ENCODE data around the gene DLL4.

The DLL4 gene

DNA sequence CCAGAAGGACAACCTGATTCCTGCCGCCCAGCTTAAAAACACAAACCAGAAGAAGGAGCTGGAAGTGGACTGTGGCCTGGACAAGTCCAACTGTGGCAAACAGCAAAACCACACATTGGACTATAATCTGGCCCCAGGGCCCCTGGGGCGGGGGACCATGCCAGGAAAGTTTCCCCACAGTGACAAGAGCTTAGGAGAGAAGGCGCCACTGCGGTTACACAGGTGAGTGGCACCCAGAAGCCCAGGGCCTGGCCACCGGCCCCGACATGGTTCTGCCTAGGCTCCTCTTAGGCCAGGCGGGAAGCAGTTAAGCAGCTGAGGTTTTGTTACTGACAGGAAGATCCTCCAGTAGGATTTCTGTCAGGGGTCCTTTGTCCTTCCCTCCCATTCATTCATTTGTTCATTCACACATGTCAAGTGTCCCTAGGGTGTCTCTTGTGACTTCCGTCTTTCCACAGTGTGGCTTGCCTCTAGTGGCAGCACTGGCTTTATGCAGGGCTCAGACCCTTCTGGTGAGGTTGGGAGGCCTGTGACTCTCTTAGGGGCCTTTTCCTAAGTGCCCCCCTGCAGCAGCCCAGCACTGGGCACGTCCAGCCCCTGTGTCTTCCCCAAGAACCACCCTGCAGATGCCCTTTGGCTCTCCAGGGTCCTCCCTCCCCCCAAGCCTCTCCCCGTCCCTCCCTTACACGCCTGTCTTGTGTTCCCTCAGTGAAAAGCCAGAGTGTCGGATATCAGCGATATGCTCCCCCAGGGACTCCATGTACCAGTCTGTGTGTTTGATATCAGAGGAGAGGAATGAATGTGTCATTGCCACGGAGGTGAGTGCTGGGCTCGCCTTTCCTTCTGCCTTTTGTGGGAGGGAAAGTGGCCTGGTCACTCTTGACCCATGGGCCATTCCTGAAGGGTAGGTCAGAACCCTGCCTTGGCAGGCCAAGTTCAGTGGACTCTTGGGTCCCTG is 7.8 kb downstream of the DLL4 start:
- Histone ChIP-seq H3K27me3 (ENCODE audit: control insufficient read depth in 1 of 2, insufficient read depth in 2 of 2, low read length in 2 of 2) (peaks cover 19 to 29% of the 10 kb centered on the region in 2 donors), H3K9me3 (ENCODE audit: control insufficient read depth in 2 of 2, low read length in 2 of 2) (no peaks in the 10 kb centered on the region), H3K4me1 (ENCODE audit: control insufficient read depth, insufficient read depth, low read length) (peaks cover 23% of the 10 kb centered on the region), H3K4me3 (ENCODE audit: low read length in 2 of 2) (no peak overlapping the region), H3K36me3 (ENCODE audit: control insufficient read depth in 2 of 2, insufficient read depth in 2 of 2, low read length in 2 of 2) (no peaks in the 10 kb centered on the region), H3K9ac (ENCODE audit: low read length in 2 of 2) (no peak overlapping the region), H3K27ac (ENCODE audit: low read length) (no peak overlapping the region)

GRCh38 chr15:40937762-40938535 is 8.8 kb downstream of the DLL4 start:
- no peaks in the 10 kb centered on the region for H3K9me3 ChIP-seq (ENCODE audit: control insufficient read depth in 2 of 2, low read length in 2 of 2)
- H3K4me3 ChIP-seq (ENCODE audit: low read length in 2 of 2), result no peak overlapping the region
- peaks cover 30% of the 10 kb centered on the region for H3K4me1 ChIP-seq (ENCODE audit: control insufficient read depth, insufficient read depth, low read length)
- H3K36me3 ChIP-seq (ENCODE audit: control insufficient read depth in 2 of 2, insufficient read depth in 2 of 2, low read length in 2 of 2), result no peaks in the 10 kb centered on the region
- no peak overlapping the region for H3K27ac ChIP-seq (ENCODE audit: low read length)
- no peak overlapping the region for H3K9ac ChIP-seq (ENCODE audit: low read length in 2 of 2)
- H3K27me3 ChIP-seq (ENCODE audit: control insufficient read depth in 1 of 2, insufficient read depth in 2 of 2, low read length in 2 of 2), result peaks cover 9 to 20% of the 10 kb centered on the region in 2 donors

DNA sequence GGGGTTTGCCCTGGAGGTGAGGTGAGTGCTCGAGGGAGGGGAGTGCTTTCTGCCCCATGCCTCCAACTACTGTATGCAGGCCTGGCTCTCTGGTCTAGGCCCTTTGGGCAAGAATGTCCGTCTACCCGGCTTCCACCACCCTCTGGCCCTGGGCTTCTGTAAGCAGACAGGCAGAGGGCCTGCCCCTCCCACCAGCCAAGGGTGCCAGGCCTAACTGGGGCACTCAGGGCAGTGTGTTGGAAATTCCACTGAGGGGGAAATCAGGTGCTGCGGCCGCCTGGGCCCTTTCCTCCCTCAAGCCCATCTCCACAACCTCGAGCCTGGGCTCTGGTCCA is 9.4 kb downstream of the DLL4 start:
- H3K27ac ChIP-seq (ENCODE audit: low read length), result no peak overlapping the region

GRCh38 chr15:40940296-40940801 is 11.2 kb downstream of the DLL4 start:
- Histone ChIP-seq H3K27me3 (ENCODE audit: control insufficient read depth in 1 of 2, insufficient read depth in 2 of 2, low read length in 2 of 2) (peaks cover 2 to 3% of the 10 kb centered on the region in 2 donors), H3K27ac (ENCODE audit: low read length) (peak overlapping the region; percentile 37), H3K36me3 (ENCODE audit: control insufficient read depth in 2 of 2, insufficient read depth in 2 of 2, low read length in 2 of 2) (no peaks in the 10 kb centered on the region), H3K9ac (ENCODE audit: low read length in 2 of 2) (peak overlapping the region in 1 of 2 donors; percentile 21), H3K9me3 (ENCODE audit: control insufficient read depth in 2 of 2, low read length in 2 of 2) (no peaks in the 10 kb centered on the region), H3K4me3 (ENCODE audit: low read length in 2 of 2) (peak overlapping the region in 1 of 2 donors; percentile 47), H3K4me1 (ENCODE audit: control insufficient read depth, insufficient read depth, low read length) (peaks cover 30% of the 10 kb centered on the region)

More for the DNA sequence above, 9.4 kb downstream of the DLL4 start:
- H3K4me3 ChIP-seq (ENCODE audit: low read length in 2 of 2), result no peak overlapping the region
- H3K9me3 ChIP-seq (ENCODE audit: control insufficient read depth in 2 of 2, low read length in 2 of 2), result no peaks in the 10 kb centered on the region
- H3K4me1 ChIP-seq (ENCODE audit: control insufficient read depth, insufficient read depth, low read length), result peaks cover 30% of the 10 kb centered on the region
- no peaks in the 10 kb centered on the region for H3K36me3 ChIP-seq (ENCODE audit: control insufficient read depth in 2 of 2, insufficient read depth in 2 of 2, low read length in 2 of 2)
- H3K9ac ChIP-seq (ENCODE audit: low read length in 2 of 2), result no peak overlapping the region
- H3K27me3 ChIP-seq (ENCODE audit: control insufficient read depth in 1 of 2, insufficient read depth in 2 of 2, low read length in 2 of 2), result peaks cover 5 to 14% of the 10 kb centered on the region in 2 donors

DNA sequence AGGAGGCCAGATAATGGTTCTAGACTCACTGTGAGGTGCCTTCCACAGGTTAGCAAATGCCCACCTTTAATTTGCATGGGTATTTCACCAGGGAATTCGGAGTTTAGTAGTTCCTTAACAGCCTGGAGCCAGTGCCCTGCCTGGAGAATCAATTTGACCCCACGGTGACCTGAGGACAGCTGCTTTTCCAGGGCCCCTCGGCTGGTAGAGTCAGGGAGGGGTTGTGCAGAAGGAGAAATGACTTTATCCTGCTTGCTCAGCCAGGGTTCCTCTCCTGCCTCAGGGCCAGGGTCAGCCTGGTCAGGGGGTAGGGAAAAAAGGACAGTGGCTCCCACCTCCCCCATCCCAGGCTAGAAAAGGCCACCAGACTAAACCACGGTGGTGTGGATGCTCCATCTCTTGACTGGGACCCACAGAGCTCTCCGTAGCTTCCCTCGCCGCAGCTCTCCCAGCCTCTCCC is 12.0 kb downstream of the DLL4 start:
- Histone ChIP-seq H3K4me3 (ENCODE audit: low read length in 2 of 2) (peak overlapping the region in 1 of 2 donors; percentile 74), H3K27me3 (ENCODE audit: control insufficient read depth in 1 of 2, insufficient read depth in 2 of 2, low read length in 2 of 2) (peaks cover 0 to 1% of the 10 kb centered on the region in 2 donors), H3K4me1 (ENCODE audit: control insufficient read depth, insufficient read depth, low read length) (peaks cover 30% of the 10 kb centered on the region), H3K9ac (ENCODE audit: low read length in 2 of 2) (peak overlapping the region; percentile 36 to 60), H3K36me3 (ENCODE audit: control insufficient read depth in 2 of 2, insufficient read depth in 2 of 2, low read length in 2 of 2) (no peaks in the 10 kb centered on the region), H3K9me3 (ENCODE audit: control insufficient read depth in 2 of 2, low read length in 2 of 2) (no peaks in the 10 kb centered on the region), H3K27ac (ENCODE audit: low read length) (peak overlapping the region; percentile 37)

GRCh38 chr15:40941528-40942336 is 12.6 kb downstream of the DLL4 start:
- Histone ChIP-seq H3K27ac (ENCODE audit: low read length) (peak overlapping the region; percentile 55), H3K27me3 (ENCODE audit: control insufficient read depth in 1 of 2, insufficient read depth in 2 of 2, low read length in 2 of 2) (no peaks in the 10 kb centered on the region), H3K36me3 (ENCODE audit: control insufficient read depth in 2 of 2, insufficient read depth in 2 of 2, low read length in 2 of 2) (no peaks in the 10 kb centered on the region), H3K4me3 (ENCODE audit: low read length in 2 of 2) (peak overlapping the region; percentile 74), H3K9ac (ENCODE audit: low read length in 2 of 2) (peak overlapping the region; percentile 78 to 79), H3K9me3 (ENCODE audit: control insufficient read depth in 2 of 2, low read length in 2 of 2) (no peaks in the 10 kb centered on the region), H3K4me1 (ENCODE audit: control insufficient read depth, insufficient read depth, low read length) (peaks cover 25% of the 10 kb centered on the region)

GRCh38 chr15:40942337-40942854 is 13.3 kb downstream of the DLL4 start:
- H3K27me3 ChIP-seq (ENCODE audit: control insufficient read depth in 1 of 2, insufficient read depth in 2 of 2, low read length in 2 of 2), result no peaks in the 10 kb centered on the region
- H3K9me3 ChIP-seq (ENCODE audit: control insufficient read depth in 2 of 2, low read length in 2 of 2), result no peaks in the 10 kb centered on the region
- H3K27ac ChIP-seq (ENCODE audit: low read length), result peak overlapping the region; percentile 55
- H3K36me3 ChIP-seq (ENCODE audit: control insufficient read depth in 2 of 2, insufficient read depth in 2 of 2, low read length in 2 of 2), result no peaks in the 10 kb centered on the region
- peak overlapping the region; percentile 74 for H3K4me3 ChIP-seq (ENCODE audit: low read length in 2 of 2)
- H3K9ac ChIP-seq (ENCODE audit: low read length in 2 of 2), result peak overlapping the region; percentile 78 to 79
- H3K4me1 ChIP-seq (ENCODE audit: control insufficient read depth, insufficient read depth, low read length), result peaks cover 25% of the 10 kb centered on the region

DNA sequence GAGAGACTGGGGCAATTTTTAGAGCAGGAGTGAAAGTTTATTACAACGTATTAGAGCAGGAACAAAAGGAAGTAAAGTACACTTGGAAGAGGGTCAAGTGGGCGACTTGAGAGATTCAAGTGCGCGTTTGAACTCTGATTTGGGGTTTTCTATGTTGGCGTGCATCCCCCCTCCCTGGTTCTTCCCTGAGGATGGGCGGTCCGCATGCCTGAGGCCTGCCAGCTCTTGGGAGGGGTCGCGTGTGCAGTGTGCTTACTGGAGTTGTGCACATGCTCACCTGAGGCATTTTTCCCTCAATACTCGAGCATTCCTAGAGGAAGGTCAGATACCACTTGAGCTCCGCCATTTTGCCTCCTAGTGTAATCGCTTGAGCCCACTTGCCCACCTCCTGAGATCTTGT is 13.7 kb downstream of the DLL4 start:
- peaks cover 23% of the 10 kb centered on the region for H3K4me1 ChIP-seq (ENCODE audit: control insufficient read depth, insufficient read depth, low read length)
- H3K27ac ChIP-seq (ENCODE audit: low read length), result no peak overlapping the region

DNA sequence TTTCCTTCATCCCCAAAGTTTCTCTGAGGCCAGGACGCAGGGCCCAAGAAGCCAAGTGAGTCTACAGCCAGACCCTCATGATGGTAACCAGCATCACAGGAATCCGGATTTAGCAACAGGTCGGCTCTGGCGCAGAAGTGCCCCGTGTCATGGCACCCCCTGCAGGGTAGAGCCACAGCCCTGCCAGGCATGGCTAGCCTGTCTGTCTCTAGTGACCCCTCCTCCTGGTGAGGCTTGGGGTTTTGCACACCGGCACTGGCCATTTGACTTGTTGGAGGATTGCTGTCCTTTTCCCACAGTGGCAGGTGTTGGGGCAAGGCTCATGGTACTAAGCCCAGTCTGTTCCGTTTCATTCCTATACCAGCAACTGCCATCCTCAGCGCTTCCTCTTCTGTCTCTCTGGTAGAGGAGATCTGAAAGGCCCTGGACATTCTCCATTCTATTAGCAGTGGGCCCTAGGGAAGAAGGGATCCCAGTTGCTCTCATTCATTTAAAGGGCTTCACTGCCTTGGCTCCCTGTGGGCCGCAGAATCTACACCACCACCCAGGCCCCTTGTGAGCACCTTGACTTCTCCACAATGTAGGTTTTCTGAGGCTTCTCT is 14.7 kb downstream of the DLL4 start:
- H3K4me3 ChIP-seq (ENCODE audit: low read length in 2 of 2), result no peak overlapping the region
- H3K27ac ChIP-seq (ENCODE audit: low read length), result no peak overlapping the region
- no peaks in the 10 kb centered on the region for H3K9me3 ChIP-seq (ENCODE audit: control insufficient read depth in 2 of 2, low read length in 2 of 2)
- no peaks in the 10 kb centered on the region for H3K36me3 ChIP-seq (ENCODE audit: control insufficient read depth in 2 of 2, insufficient read depth in 2 of 2, low read length in 2 of 2)
- H3K27me3 ChIP-seq (ENCODE audit: control insufficient read depth in 1 of 2, insufficient read depth in 2 of 2, low read length in 2 of 2), result no peaks in the 10 kb centered on the region
- H3K9ac ChIP-seq (ENCODE audit: low read length in 2 of 2), result no peak overlapping the region
- H3K4me1 ChIP-seq (ENCODE audit: control insufficient read depth, insufficient read depth, low read length), result peaks cover 23% of the 10 kb centered on the region

More for the DNA sequence above, 13.7 kb downstream of the DLL4 start:
- no peaks in the 10 kb centered on the region for H3K27me3 ChIP-seq (ENCODE audit: control insufficient read depth in 1 of 2, insufficient read depth in 2 of 2, low read length in 2 of 2)
- peak overlapping the region in 1 of 2 donors; percentile 78 for H3K9ac ChIP-seq (ENCODE audit: low read length in 2 of 2)
- H3K4me3 ChIP-seq (ENCODE audit: low read length in 2 of 2), result no peak overlapping the region
- H3K9me3 ChIP-seq (ENCODE audit: control insufficient read depth in 2 of 2, low read length in 2 of 2), result no peaks in the 10 kb centered on the region
- no peaks in the 10 kb centered on the region for H3K36me3 ChIP-seq (ENCODE audit: control insufficient read depth in 2 of 2, insufficient read depth in 2 of 2, low read length in 2 of 2)

Measured in stomach smooth muscle (tissue), 2 donors.